ENCODE measurements around the gene MYLK. TPM values are rescaled to one million over a fixed set of nuclear protein-coding genes. Genes with fewer than 3 reads are reported as not detected.
"Not testable (repeated sequence)": the region's sequence is repeated elsewhere in the genome, so short reads cannot be mapped to it uniquely, and the experiment has no call there.

The MYLK gene
- total and polyA plus RNA-seq, 4 donors = 17.1 to 158 (median 41.9) TPM

- peak; percentile 57 to 61 for TF ChIP-seq HNF4A (conservative IDR thresholded peaks at IDR 0.05)
- H3K27ac ChIP-seq (ENCODE audit: low read depth in 1 of 2, low read length in 2 of 2); H3K9me3 ChIP-seq (ENCODE audit: control insufficient read depth in 4 of 4, low read length in 3 of 4); H3K4me3 ChIP-seq (ENCODE audit: low read depth in 1 of 3, low read length in 3 of 3); H3K9ac ChIP-seq (ENCODE audit: low read depth in 1 of 2, low read length in 2 of 2); H3K27me3 ChIP-seq (ENCODE audit: control insufficient read depth in 4 of 4, insufficient read depth in 4 of 4, low read length in 3 of 4); H3K36me3 ChIP-seq (ENCODE audit: control insufficient read depth in 4 of 4, insufficient read depth in 3 of 4, low read depth in 1 of 4, low read length in 3 of 4); H3K4me1 ChIP-seq (ENCODE audit: control insufficient read depth in 4 of 4, insufficient read depth in 4 of 4, low read length in 3 of 4); DNase-seq (ENCODE audit: low spot score): not testable (repeated sequence)
- 72% methylated on average over 3 of the region's 3 CpGs for WGBS
Measured at GRCh38 chr3:123890162-123890561, 6.0 kb upstream of the MYLK start.

GRCh38 chr3:123884993-123885392, 861 bp upstream of the MYLK start:
- no peak overlapping the region for H3K9ac ChIP-seq (ENCODE audit: low read depth in 1 of 2, low read length in 2 of 2)
- H3K4me1 ChIP-seq (ENCODE audit: control insufficient read depth in 4 of 4, insufficient read depth in 4 of 4, low read length in 3 of 4) = peaks cover 5 to 14% (median 10%) of the 10 kb centered on the region in 4 donors
- no peaks in the 10 kb centered on the region for H3K36me3 ChIP-seq (ENCODE audit: control insufficient read depth in 4 of 4, insufficient read depth in 3 of 4, low read depth in 1 of 4, low read length in 3 of 4)
- DNase-seq (ENCODE audit: low spot score) = no peak
- H3K27me3 ChIP-seq (ENCODE audit: control insufficient read depth in 4 of 4, insufficient read depth in 4 of 4, low read length in 3 of 4) = no peaks in the 10 kb centered on the region
- H3K4me3 ChIP-seq (ENCODE audit: low read depth in 1 of 3, low read length in 3 of 3) = no peak overlapping the region
- no peaks in the 10 kb centered on the region for H3K9me3 ChIP-seq (ENCODE audit: control insufficient read depth in 4 of 4, low read length in 3 of 4)
- TF ChIP-seq NR2F2 (IDR thresholded peaks at IDR 0.05) = no peak
- TF ChIP-seq CTCF (IDR thresholded peaks at IDR 0.05; ENCODE audit: low read depth, low read length, missing input control) = no peak
- no peak for TF ChIP-seq MAX (IDR thresholded peaks at IDR 0.05)
- TF ChIP-seq FOXA2 (IDR thresholded peaks at IDR 0.05) = no peak
- no peak for TF ChIP-seq TAF1 (conservative IDR thresholded peaks at IDR 0.05)
- no peak for TF ChIP-seq RAD21 (IDR thresholded peaks at IDR 0.05)
- TF ChIP-seq YY1 (IDR thresholded peaks at IDR 0.05) = no peak
- no peak for TF ChIP-seq HNF4A (conservative IDR thresholded peaks at IDR 0.05)
- TF ChIP-seq ZBTB33 (IDR thresholded peaks at IDR 0.05) = no peak
- TF ChIP-seq FOXA1 (IDR thresholded peaks at IDR 0.05) = no peak
- no peak for TF ChIP-seq REST (IDR thresholded peaks at IDR 0.05)
- no peak for TF ChIP-seq EGR1 (IDR thresholded peaks at IDR 0.05; ENCODE audit: low read depth in 2 of 2)
- TF ChIP-seq GABPA (IDR thresholded peaks at IDR 0.05 in 1 of 2, conservative IDR thresholded peaks at IDR 0.05 in 1 of 2) = no peak
- TF ChIP-seq ATF3 (IDR thresholded peaks at IDR 0.05) = no peak
- TF ChIP-seq SP1 (IDR thresholded peaks at IDR 0.05) = no peak
- TF ChIP-seq JUND (IDR thresholded peaks at IDR 0.05) = no peak
- H3K27ac ChIP-seq (ENCODE audit: low read depth in 1 of 2, low read length in 2 of 2) = no peak overlapping the region

All from liver (tissue), 9 donors.